HepG2 (cell line): ENCODE results near the gene SERTAD3. TPM values are rescaled to one million over a fixed set of nuclear protein-coding genes. Genes with fewer than 3 reads are reported as not detected.

Experiments used
- EEA1 ChIP-seq: sonication (generic); formaldehyde crosslinking; IDR thresholded peaks from 2 replicates; pipeline ENCODE4 v1.5.1; 2020; ENCODE audit warnings: mild to moderate bottlenecking, missing genetic modification reagents, borderline replicate concordance
- FOXA3 ChIP-seq: IDR thresholded peaks from 2 replicates; pipeline ENCODE4 v1.6.1; 2016; ENCODE audit warnings: missing genetic modification reagents, missing compliant biosample characterization
- HMGA1 ChIP-seq: sonication (generic); formaldehyde crosslinking; conservative IDR thresholded peaks from 2 replicates; pipeline ENCODE4 v1.4.0; 2020; ENCODE audit warnings: missing genetic modification reagents
- MAFF ChIP-seq: IDR thresholded peaks from 2 replicates; pipeline ENCODE4 v1.6.1; 2011; ENCODE audit warnings: low read depth, low read length, improper control_type of control experiment
- MYNN ChIP-seq: sonication (generic); formaldehyde crosslinking; IDR thresholded peaks from 2 replicates; pipeline ENCODE4 v1.4.0; 2020; ENCODE audit warnings: mild to moderate bottlenecking, low read depth, missing genetic modification reagents
- NR2F6 ChIP-seq, 2 experiments: IDR thresholded peaks; 2 replicates each; pipeline ENCODE4 v1.6.1; 2016; ENCODE audit warnings: antibody characterized with exemption in 1 of 2, mild to moderate bottlenecking in 1 of 2
- ZBTB40 ChIP-seq, 2 experiments: fragments of 450-650 bp in 1 of 2; sonication (generic) in 1 of 2; formaldehyde crosslinking in 1 of 2; IDR thresholded peaks; 2 replicates each; pipeline versions ENCODE4 v1.6.1 to v1.8.0; 2016 to 2022; ENCODE audit warnings: antibody characterized with exemption in 1 of 2, mild to moderate bottlenecking in 1 of 2, missing genetic modification reagents in 1 of 2
- ZFP37 ChIP-seq: sonication (generic); formaldehyde crosslinking; IDR thresholded peaks from 2 replicates; pipeline ENCODE4 v1.4.0; 2020; ENCODE audit warnings: missing genetic modification reagents, borderline replicate concordance
- ZNF282 ChIP-seq: fragments of 450-650 bp; IDR thresholded peaks from 2 replicates; pipeline ENCODE4 v1.6.1; 2018; ENCODE audit not compliant: partially characterized antibody
- polyA plus RNA-seq, 8 experiments: library from polyadenylated mRNA; depleted of rRNA in 3 of 8; stranded (reverse) in 7 of 8; unstranded in 1 of 8; fragments of >200 nt; fragmentation: Illumina TruSeq in 4 of 8; extraction: Trizol in 4 of 8; gene quantifications; 2 replicates each; pipeline versions ENCODE4 v1.2.1 to v1.2.3, GENCODE V29; 2011 to 2016; ENCODE audit warnings: low read depth in 4 of 8, missing spikeins in 1 of 8, mixed read lengths in 1 of 8; ENCODE audit not compliant: insufficient read depth in 1 of 8
- total RNA-seq, 5 experiments: library from RNA; depleted of rRNA; stranded (reverse); fragments of >200 nt; fragmentation: Illumina TruSeq; extraction: Trizol; gene quantifications; 2 replicates each; pipeline ENCODE4 v1.2.3, GENCODE V29; 2016; ENCODE audit warnings: low read depth in 1 of 5
- TF ChIP-seq, protein P1 (sequence below): sonication (generic); formaldehyde crosslinking; IDR thresholded peaks from 2 replicates; pipeline ENCODE4 v1.4.0; 2020; ENCODE audit warnings: mild to moderate bottlenecking, missing genetic modification reagents
- TF ChIP-seq, protein P2 (sequence below): sonication (generic); formaldehyde crosslinking; IDR thresholded peaks from 2 replicates; pipeline ENCODE4 v1.5.1; 2020; ENCODE audit warnings: missing genetic modification reagents, mild to moderate bottlenecking, borderline replicate concordance
- TF ChIP-seq, protein P3 (sequence below): sonication (generic); formaldehyde crosslinking; IDR thresholded peaks from 2 replicates; pipeline ENCODE4 v1.5.0; 2020; ENCODE audit warnings: mild to moderate bottlenecking, missing genetic modification reagents, borderline replicate concordance

The SERTAD3 gene
- total and polyA plus RNA-seq, 2 of the 13 experiments (the other 11 are each of a cell fraction or from before 2014, with no cell fraction given): 9.6 to 16.9 TPM

GRCh38 chr19:40416918-40417642 lies 27.1 kb downstream of the SERTAD3 start (continued):
- TF ChIP-seq ZBTB40 (IDR thresholded peaks at IDR 0.05) (no peak), ZBTB40 (CRISPR knock-in tag; IDR thresholded peaks at IDR 0.05) (no peak), MYNN (CRISPR knock-in tag) (no peak), EEA1 (CRISPR knock-in tag) (no peak), ZFP37 (CRISPR knock-in tag) (no peak), FOXA3 (CRISPR knock-in tag) (0 out of 2 replicates have a peak, but pooled peaks have one; percentile 33), MAFF (no peak), ZNF282 (no peak), NR2F6 (IDR thresholded peaks at IDR 0.05) (no peak), NR2F6 (CRISPR knock-in tag; IDR thresholded peaks at IDR 0.05) (no peak; the same call in 1 of the 2 replicates), HMGA1 (CRISPR knock-in tag) (no peak)
- TF ChIP-seq, protein P1, sequence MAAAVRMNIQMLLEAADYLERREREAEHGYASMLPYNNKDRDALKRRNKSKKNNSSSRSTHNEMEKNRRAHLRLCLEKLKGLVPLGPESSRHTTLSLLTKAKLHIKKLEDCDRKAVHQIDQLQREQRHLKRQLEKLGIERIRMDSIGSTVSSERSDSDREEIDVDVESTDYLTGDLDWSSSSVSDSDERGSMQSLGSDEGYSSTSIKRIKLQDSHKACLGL (CRISPR knock-in tag): no peak
- TF ChIP-seq, protein P2, sequence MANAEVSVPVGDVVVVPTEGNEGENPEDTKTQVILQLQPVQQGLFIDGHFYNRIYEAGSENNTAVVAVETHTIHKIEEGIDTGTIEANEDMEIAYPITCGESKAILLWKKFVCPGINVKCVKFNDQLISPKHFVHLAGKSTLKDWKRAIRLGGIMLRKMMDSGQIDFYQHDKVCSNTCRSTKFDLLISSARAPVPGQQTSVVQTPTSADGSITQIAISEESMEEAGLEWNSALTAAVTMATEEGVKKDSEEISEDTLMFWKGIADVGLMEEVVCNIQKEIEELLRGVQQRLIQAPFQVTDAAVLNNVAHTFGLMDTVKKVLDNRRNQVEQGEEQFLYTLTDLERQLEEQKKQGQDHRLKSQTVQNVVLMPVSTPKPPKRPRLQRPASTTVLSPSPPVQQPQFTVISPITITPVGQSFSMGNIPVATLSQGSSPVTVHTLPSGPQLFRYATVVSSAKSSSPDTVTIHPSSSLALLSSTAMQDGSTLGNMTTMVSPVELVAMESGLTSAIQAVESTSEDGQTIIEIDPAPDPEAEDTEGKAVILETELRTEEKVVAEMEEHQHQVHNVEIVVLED: no peak; the same call in 1 of the 2 replicates
- TF ChIP-seq, protein P3, sequence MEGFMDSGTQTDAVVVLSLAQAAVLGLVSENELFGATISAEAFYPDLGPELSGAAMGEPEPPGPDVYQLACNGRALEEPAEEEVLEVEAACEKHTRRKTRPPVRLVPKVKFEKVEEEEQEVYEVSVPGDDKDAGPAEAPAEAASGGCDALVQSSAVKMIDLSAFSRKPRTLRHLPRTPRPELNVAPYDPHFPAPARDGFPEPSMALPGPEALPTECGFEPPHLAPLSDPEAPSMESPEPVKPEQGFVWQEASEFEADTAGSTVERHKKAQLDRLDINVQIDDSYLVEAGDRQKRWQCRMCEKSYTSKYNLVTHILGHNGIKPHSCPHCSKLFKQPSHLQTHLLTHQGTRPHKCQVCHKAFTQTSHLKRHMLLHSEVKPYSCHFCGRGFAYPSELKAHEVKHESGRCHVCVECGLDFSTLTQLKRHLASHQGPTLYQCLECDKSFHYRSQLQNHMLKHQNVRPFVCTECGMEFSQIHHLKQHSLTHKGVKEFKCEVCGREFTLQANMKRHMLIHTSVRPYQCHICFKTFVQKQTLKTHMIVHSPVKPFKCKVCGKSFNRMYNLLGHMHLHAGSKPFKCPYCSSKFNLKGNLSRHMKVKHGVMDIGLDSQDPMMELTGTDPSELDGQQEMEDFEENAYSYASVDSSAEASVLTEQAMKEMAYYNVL (CRISPR knock-in tag): peak; percentile 97
